Hepatocyte (in vitro differentiated cells): Measurements from ENCODE around the gene GOLT1B. TPM values are rescaled to one million over a fixed set of nuclear protein-coding genes. Genes with fewer than 3 reads are reported as not detected.

ENCODE experiments used
- DNase-seq: peaks from one replicate; pipeline ENCODE4 v3.0.0-alpha.2; 2016; ENCODE audit warnings: low spot score
- H2AFZ ChIP-seq: fragments of 200-600 bp; sonication (generic); 2 replicates; pipeline ENCODE4 v1.6.0; 2016; ENCODE audit warnings: antibody characterized with exemption, mild to moderate bottlenecking
- H3K27ac ChIP-seq: fragments of 200-600 bp; sonication (generic); 2 replicates; pipeline ENCODE4 v1.5.1; 2016; ENCODE audit warnings: mild to moderate bottlenecking
- H3K27me3 ChIP-seq: fragments of 200-600 bp; sonication (generic); 2 replicates; pipeline ENCODE4 v1.6.1; 2016
- H3K36me3 ChIP-seq: fragments of 200-600 bp; sonication (generic); replicated peaks from 2 replicates; pipeline ENCODE4 v1.5.1; 2016; ENCODE audit warnings: low read depth; ENCODE audit not compliant: insufficient read depth
- H3K4me1 ChIP-seq: fragments of 200-600 bp; sonication (generic); 2 replicates; pipeline ENCODE4 v1.5.1; 2016; ENCODE audit warnings: mild to moderate bottlenecking, moderate library complexity; ENCODE audit not compliant: insufficient read depth
- H3K4me2 ChIP-seq: fragments of 200-600 bp; sonication (generic); 2 replicates; pipeline ENCODE4 v1.6.0; 2016
- H3K4me3 ChIP-seq: fragments of 200-600 bp; sonication (generic); 2 replicates; pipeline ENCODE4 v1.5.1; 2016; ENCODE audit warnings: mild to moderate bottlenecking
- H3K79me2 ChIP-seq: fragments of 200-600 bp; sonication (generic); 2 replicates; pipeline ENCODE4 v1.6.0; 2017; ENCODE audit warnings: mild to moderate bottlenecking
- H3K9me2 ChIP-seq: fragments of 200-600 bp; sonication (generic); replicated peaks from 2 replicates; pipeline ENCODE4 v1.6.0; 2017; ENCODE audit warnings: mild to moderate bottlenecking; ENCODE audit not compliant: insufficient read depth
- H3K9me3 ChIP-seq: fragments of 200-600 bp; sonication (generic); 2 replicates; pipeline ENCODE4 v1.5.1; 2016; ENCODE audit warnings: low read depth, mild to moderate bottlenecking
- H4K20me1 ChIP-seq: fragments of 200-600 bp; sonication (generic); 2 replicates; pipeline ENCODE4 v1.6.0; 2016; ENCODE audit warnings: mild to moderate bottlenecking; ENCODE audit not compliant: insufficient read depth, poor library complexity, severe bottlenecking
- EZH2 ChIP-seq: fragments of 200-600 bp; sonication (generic); IDR thresholded peaks from 2 replicates; pipeline ENCODE4 v1.6.1; 2016; ENCODE audit warnings: antibody characterized with exemption, mild to moderate bottlenecking, borderline replicate concordance
- EZH2phosphoT487 ChIP-seq: fragments of 200-600 bp; sonication (generic); IDR thresholded peaks from one replicate; pipeline ENCODE4 v1.6.1; 2018; ENCODE audit warnings: antibody characterized with exemption, mild to moderate bottlenecking, low read depth, moderate library complexity; ENCODE audit not compliant: unreplicated experiment, severe bottlenecking
- WGBS: methylation state at CpG from one replicate; pipeline ENCODE4 v1.1.6; 2016; ENCODE audit warnings: low lambda C conversion rate; ENCODE audit errors: missing lambda C conversion rate; 5-methylcytosine and 5-hydroxymethylcytosine counted together
- polyA plus RNA-seq: library from polyadenylated mRNA; unstranded; fragments of >200 nt; fragmentation: Nextera tagmentation; extraction: Ambion mirVana; gene quantifications from 2 replicates; pipeline ENCODE4 v1.2.1, GENCODE V29; 2016
- total RNA-seq: library from RNA; depleted of rRNA; stranded (reverse); fragments of >200 nt; gene quantifications from 2 replicates; pipeline ENCODE4 v1.2.3, GENCODE V29; 2014
- TF ChIP-seq, protein P1 (sequence below): fragments of 200-600 bp; sonication (generic); IDR thresholded peaks from 2 replicates; pipeline ENCODE4 v1.5.1; 2016; ENCODE audit warnings: antibody characterized with exemption, mild to moderate bottlenecking; ENCODE audit not compliant: poor library complexity

Gene GOLT1B
- total and polyA plus RNA-seq, 2 experiments from 2014 or later, result 41.2 to 60.8 TPM

DNA sequence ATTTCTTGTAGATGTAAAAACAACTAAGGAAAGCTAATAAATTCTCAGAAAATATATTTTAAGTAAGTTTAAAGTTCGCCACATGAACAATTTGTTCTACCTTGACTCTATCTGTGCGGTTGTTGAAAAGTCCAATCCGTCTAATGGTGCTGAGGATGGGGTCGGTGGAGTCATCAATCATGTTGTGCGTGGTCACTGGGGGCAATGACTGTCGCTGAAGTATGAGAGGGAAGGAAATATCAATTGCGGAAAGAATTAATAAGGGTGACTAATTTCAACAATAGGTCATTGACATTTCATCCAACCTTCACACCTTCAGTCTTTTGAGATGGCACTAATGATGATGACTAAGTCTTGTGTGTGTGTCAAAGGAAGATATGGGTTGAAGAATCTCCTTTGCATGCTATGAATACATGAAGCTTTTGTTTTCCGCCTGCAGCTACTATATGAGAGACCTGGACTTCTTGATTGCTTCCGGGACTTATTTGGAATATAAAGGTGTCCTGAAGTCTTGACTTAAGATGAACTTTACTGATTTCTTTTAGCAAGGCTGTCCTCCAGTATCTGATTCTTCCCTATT lies 56.6 kb downstream of the GOLT1B start:
- H3K27ac ChIP-seq, result no peak overlapping the region
- H3K27me3 ChIP-seq, result no peaks in the 10 kb centered on the region
- H3K79me2 ChIP-seq, result no peaks in the 10 kb centered on the region
- no peak overlapping the region for H3K4me2 ChIP-seq
- no peaks in the 10 kb centered on the region for H4K20me1 ChIP-seq
- no peaks in the 10 kb centered on the region for H3K36me3 ChIP-seq
- no peaks in the 10 kb centered on the region for H3K9me3 ChIP-seq
- H3K9me2 ChIP-seq, result no peaks in the 10 kb centered on the region
- no peak overlapping the region for H3K4me3 ChIP-seq
- TF ChIP-seq EZH2, result no peak
- TF ChIP-seq EZH2phosphoT487, result no peak
- TF ChIP-seq, protein P1, sequence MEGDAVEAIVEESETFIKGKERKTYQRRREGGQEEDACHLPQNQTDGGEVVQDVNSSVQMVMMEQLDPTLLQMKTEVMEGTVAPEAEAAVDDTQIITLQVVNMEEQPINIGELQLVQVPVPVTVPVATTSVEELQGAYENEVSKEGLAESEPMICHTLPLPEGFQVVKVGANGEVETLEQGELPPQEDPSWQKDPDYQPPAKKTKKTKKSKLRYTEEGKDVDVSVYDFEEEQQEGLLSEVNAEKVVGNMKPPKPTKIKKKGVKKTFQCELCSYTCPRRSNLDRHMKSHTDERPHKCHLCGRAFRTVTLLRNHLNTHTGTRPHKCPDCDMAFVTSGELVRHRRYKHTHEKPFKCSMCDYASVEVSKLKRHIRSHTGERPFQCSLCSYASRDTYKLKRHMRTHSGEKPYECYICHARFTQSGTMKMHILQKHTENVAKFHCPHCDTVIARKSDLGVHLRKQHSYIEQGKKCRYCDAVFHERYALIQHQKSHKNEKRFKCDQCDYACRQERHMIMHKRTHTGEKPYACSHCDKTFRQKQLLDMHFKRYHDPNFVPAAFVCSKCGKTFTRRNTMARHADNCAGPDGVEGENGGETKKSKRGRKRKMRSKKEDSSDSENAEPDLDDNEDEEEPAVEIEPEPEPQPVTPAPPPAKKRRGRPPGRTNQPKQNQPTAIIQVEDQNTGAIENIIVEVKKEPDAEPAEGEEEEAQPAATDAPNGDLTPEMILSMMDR, result no peak
- H2AFZ ChIP-seq, result no peak overlapping the region
- no peaks in the 10 kb centered on the region for H3K4me1 ChIP-seq
- WGBS, result 86% methylated on average over 9 of the region's 9 CpGs
- DNase-seq, result no peak

DNA sequence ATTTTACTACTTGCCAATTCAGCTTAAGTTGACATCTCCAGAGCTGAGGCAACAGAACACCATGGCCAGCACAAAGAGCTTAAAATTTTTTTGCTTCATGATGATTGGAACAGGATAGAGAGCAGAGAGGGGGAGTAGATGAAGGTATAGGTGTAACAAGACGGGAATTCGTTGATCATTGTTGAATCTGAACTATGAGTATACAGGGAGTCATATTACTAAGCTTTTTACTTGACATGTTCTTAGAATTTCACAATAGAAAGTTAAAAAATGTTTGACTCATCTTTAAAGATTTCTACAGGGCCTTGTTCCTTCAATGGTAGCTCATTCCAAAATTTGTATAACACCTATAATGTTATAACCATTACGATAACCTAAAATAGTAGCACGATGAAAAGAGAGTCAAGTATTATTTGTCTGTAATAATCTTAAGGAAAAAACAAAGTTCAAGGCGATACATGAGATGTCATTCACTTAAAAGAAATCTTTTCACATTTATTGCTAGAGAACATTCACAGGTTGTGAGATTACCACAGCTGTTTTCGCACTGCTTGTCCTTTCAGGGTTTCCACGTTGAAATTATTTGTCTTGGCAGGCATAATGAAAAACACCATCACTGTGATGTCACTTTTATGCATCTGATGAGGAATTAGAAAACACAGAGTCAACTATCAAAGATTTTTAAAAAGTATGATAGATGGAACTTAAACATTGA lies 58.4 kb downstream of the GOLT1B start:
- Histone ChIP-seq H3K4me3 (no peak overlapping the region), H3K9me3 (no peaks in the 10 kb centered on the region), H2AFZ (no peak overlapping the region), H4K20me1 (no peaks in the 10 kb centered on the region), H3K79me2 (no peaks in the 10 kb centered on the region), H3K9me2 (no peaks in the 10 kb centered on the region), H3K4me2 (no peak overlapping the region), H3K27ac (no peak overlapping the region), H3K36me3 (no peaks in the 10 kb centered on the region), H3K27me3 (no peaks in the 10 kb centered on the region), H3K4me1 (no peaks in the 10 kb centered on the region)
- 85% methylated on average over 7 of the region's 7 CpGs for WGBS
- TF ChIP-seq, protein P1, result no peak
- TF ChIP-seq EZH2 (no peak), EZH2phosphoT487 (no peak)
- DNase-seq, result no peak

DNA sequence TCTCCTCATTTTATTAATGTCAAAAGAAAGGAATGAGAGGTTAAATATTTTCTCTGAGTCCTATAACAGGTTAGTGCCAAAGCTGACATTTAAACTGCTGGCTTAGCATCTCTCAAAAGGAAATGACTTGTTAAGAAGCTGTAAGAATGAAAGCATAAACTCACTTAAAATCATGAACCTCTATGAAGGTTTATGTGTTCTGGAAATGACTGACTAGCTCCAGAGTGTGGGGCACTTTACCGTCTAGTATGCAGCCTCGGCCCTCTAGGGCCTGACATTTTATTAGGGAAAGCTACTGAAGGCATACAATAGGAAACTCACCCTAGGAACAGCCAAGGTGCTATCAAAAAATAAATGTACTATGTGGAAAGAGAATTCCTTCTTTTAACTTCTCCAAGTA lies 59.6 kb downstream of the GOLT1B start:
- WGBS, result 36% methylated on average over 2 of the region's 2 CpGs
- H3K79me2 ChIP-seq, result no peaks in the 10 kb centered on the region
- no peaks in the 10 kb centered on the region for H4K20me1 ChIP-seq
- H3K4me2 ChIP-seq, result no peak overlapping the region
- no peaks in the 10 kb centered on the region for H3K9me2 ChIP-seq
- no peak overlapping the region for H3K4me3 ChIP-seq
- DNase-seq, result no peak
- no peaks in the 10 kb centered on the region for H3K36me3 ChIP-seq
- no peaks in the 10 kb centered on the region for H3K4me1 ChIP-seq
- no peak overlapping the region for H2AFZ ChIP-seq
- H3K27me3 ChIP-seq, result no peaks in the 10 kb centered on the region
- no peak overlapping the region for H3K27ac ChIP-seq
- TF ChIP-seq EZH2 (no peak), EZH2phosphoT487 (no peak)
- TF ChIP-seq, protein P1, result no peak
- H3K9me3 ChIP-seq, result no peaks in the 10 kb centered on the region
